Midbrain (tissue), 1 donor: ENCODE measurements around the gene GCM1.
"Not testable (repeated sequence)": the region's sequence is repeated elsewhere in the genome, so short reads cannot be mapped to it uniquely, and the experiment has no call there.

ENCODE experiments used
- DNase-seq: peaks from one replicate; lab custom pipeline; 2025; lab: John Stamatoyannopoulos, UW

GCM1 gene

GRCh38 chr6:53148684-53149083 lies at the start of gene GCM1:
GCM1 (minus strand) TSS chr6:53148841; CDS start chr6:53145632, 3,209 bp downstream.
- DNase-seq, result no peak

- no peak for DNase-seq
These were observed 48.9 kb upstream of the GCM1 start for GRCh38 chr6:53197553-53197952.

- DNase-seq, result no peak
These were observed 46.4 kb upstream of the GCM1 start for GRCh38 chr6:53195048-53195447.

- no peak for DNase-seq
These were observed 44.1 kb upstream of the GCM1 start for GRCh38 chr6:53192682-53193188.

GRCh38 chr6:53189554-53189953 lies 40.9 kb upstream of the GCM1 start:
- no peak for DNase-seq

GRCh38 chr6:53188833-53189232 lies 40.2 kb upstream of the GCM1 start:
- DNase-seq, result no peak

- DNase-seq, result no peak
These were observed 32.0 kb upstream of the GCM1 start for GRCh38 chr6:53180678-53181077.

GRCh38 chr6:53179961-53180651 lies 31.5 kb upstream of the GCM1 start:
- no peak for DNase-seq

GRCh38 chr6:53178837-53179432 lies 30.3 kb upstream of the GCM1 start:
- DNase-seq, result no peak

GRCh38 chr6:53175027-53175426 lies 26.4 kb upstream of the GCM1 start:
- no peak for DNase-seq

GRCh38 chr6:53172468-53172803 lies 23.8 kb upstream of the GCM1 start:
- DNase-seq, result no peak

- DNase-seq, result peak; percentile 89
These were observed 23.2 kb upstream of the GCM1 start for GRCh38 chr6:53171605-53172467.

- no peak for DNase-seq
These were observed 20.1 kb upstream of the GCM1 start for GRCh38 chr6:53168516-53169267.

- DNase-seq, result no peak
These were observed 16.7 kb upstream of the GCM1 start for GRCh38 chr6:53165293-53165692.

- no peak for DNase-seq
These were observed 14.0 kb upstream of the GCM1 start for GRCh38 chr6:53162606-53163005.

- no peak for DNase-seq
These were observed 12.9 kb upstream of the GCM1 start for GRCh38 chr6:53161481-53162009.

GRCh38 chr6:53159558-53159957 lies 10.9 kb upstream of the GCM1 start:
- no peak for DNase-seq

GRCh38 chr6:53158076-53158475 lies 9.4 kb upstream of the GCM1 start:
- DNase-seq, result not testable (repeated sequence)

- not testable (repeated sequence) for DNase-seq
These were observed 6.6 kb upstream of the GCM1 start for GRCh38 chr6:53155279-53155678.

- no peak for DNase-seq
These were observed 6.2 kb upstream of the GCM1 start for GRCh38 chr6:53154794-53155193.

- no peak for DNase-seq
These were observed 5.4 kb upstream of the GCM1 start for GRCh38 chr6:53154071-53154470.

GRCh38 chr6:53152576-53152975 lies 3.9 kb upstream of the GCM1 start:
- DNase-seq, result no peak
